ENCODE data around the gene SLC22A13. TPM values are rescaled to one million over a fixed set of nuclear protein-coding genes. Genes with fewer than 3 reads are reported as not detected.
"Not testable (repeated sequence)": the region's sequence is repeated elsewhere in the genome, so short reads cannot be mapped to it uniquely, and the experiment has no call there.

The SLC22A13 gene
- total RNA-seq, 2 experiments from 2014 or later, result 0.58 to 1.0 TPM

- DNase-seq; H3K4me1 Mint-ChIP-seq (ENCODE audit: low read depth); POLR2A ChIA-PET; H3K4me3 Mint-ChIP-seq; H3K27me3 Mint-ChIP-seq (ENCODE audit: low read depth); CTCF ChIA-PET; H3K27ac Mint-ChIP-seq; ATAC-seq: not testable (repeated sequence)
- Mint-ChIP-seq H3K36me3 (ENCODE audit: low read depth) (peaks cover 51% of the 10 kb centered on the region), H3K9me3 (ENCODE audit: insufficient read depth) (peaks cover 12% of the 10 kb centered on the region)
These were observed 22.8 kb upstream of the SLC22A13 start for GRCh38 chr3:38242812-38243211.

DNA sequence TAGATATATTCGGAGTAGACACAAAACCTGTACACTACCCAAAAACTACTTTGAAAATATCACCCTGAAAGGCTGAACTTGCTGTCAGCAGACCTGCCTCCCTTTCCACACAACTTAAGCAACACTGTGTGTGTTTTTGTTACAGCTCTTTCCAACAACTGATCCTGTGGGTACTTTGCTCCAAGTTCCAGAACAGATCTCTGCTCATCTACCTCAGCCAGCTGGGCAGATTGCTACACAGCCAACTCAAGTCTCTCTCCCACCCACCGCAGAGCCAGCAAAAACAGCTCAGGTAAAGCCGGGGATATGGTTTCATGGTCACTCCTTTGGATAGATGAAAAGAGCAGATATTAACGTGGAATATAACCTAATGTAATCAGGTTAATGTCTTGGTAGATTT lies 19.7 kb upstream of the SLC22A13 start:
- Mint-ChIP-seq H3K4me3 (no peak overlapping the region), H3K4me1 (ENCODE audit: low read depth) (peaks cover 8% of the 10 kb centered on the region), H3K36me3 (ENCODE audit: low read depth) (peaks cover 39% of the 10 kb centered on the region), H3K9me3 (ENCODE audit: insufficient read depth) (no peaks in the 10 kb centered on the region), H3K27ac (no peak overlapping the region), H3K27me3 (ENCODE audit: low read depth) (no peaks in the 10 kb centered on the region)
- ATAC-seq (no peak), DNase-seq (no peak)
- ChIA-PET CTCF (interaction anchor here (1.1 to 1.2 kb wide), 2 partner anchors 12 to 129 kb away, joined by 4 to 5 read pairs; no protein-coding TSS in a partner anchor), POLR2A (no interaction called here)

- no peak for ATAC-seq
- ChIA-PET POLR2A (no interaction called here), CTCF (interaction anchor here (0.7 to 1.2 kb wide), 5 partner anchors 24 to 233 kb away, joined by 3 to 4 read pairs (median 3); no protein-coding TSS in a partner anchor)
- Mint-ChIP-seq H3K27me3 (ENCODE audit: low read depth) (no peaks in the 10 kb centered on the region), H3K9me3 (ENCODE audit: insufficient read depth) (no peaks in the 10 kb centered on the region), H3K36me3 (ENCODE audit: low read depth) (peaks cover 50% of the 10 kb centered on the region), H3K27ac (no peak overlapping the region), H3K4me1 (ENCODE audit: low read depth) (peaks cover 7% of the 10 kb centered on the region), H3K4me3 (no peak overlapping the region)
- DNase-seq, result no peak
These were observed 18.1 kb upstream of the SLC22A13 start for GRCh38 chr3:38247366-38248035.

GRCh38 chr3:38250198-38250597 lies 15.4 kb upstream of the SLC22A13 start:
- Mint-ChIP-seq H3K27ac (no peak overlapping the region), H3K4me3 (no peak overlapping the region), H3K9me3 (ENCODE audit: insufficient read depth) (no peaks in the 10 kb centered on the region), H3K27me3 (ENCODE audit: low read depth) (no peaks in the 10 kb centered on the region), H3K36me3 (ENCODE audit: low read depth) (peaks cover 67% of the 10 kb centered on the region), H3K4me1 (ENCODE audit: low read depth) (peaks cover 13% of the 10 kb centered on the region)
- POLR2A ChIA-PET, result no interaction called here
- no peak for DNase-seq
- ATAC-seq, result no peak
- CTCF ChIA-PET, result no interaction called here

DNA sequence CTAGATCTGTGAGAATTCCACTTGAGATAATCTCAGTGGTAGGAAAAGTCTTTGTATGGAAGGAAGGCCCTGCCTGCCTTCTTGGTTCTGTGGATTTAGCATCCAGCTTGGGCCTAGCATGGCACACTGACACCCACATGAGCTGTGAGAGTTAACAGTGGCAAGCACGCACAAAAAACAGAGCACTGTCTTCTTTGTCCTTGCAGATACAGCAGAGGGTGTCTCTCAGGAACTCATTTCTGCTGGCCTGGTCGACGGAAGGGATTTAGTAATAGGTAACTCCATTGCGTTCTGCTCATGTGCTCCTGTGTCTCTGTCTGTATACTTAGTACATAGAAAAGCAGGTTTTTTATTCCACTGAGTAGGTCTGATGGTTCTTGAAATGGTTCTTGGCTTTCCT lies 14.4 kb upstream of the SLC22A13 start:
- CTCF ChIA-PET, result no interaction called here
- peaks cover 13% of the 10 kb centered on the region for H3K4me1 Mint-ChIP-seq (ENCODE audit: low read depth)

GRCh38 chr3:38253704-38254103 lies 11.9 kb upstream of the SLC22A13 start:
- Mint-ChIP-seq H3K27me3 (ENCODE audit: low read depth) (no peaks in the 10 kb centered on the region), H3K4me3 (no peak overlapping the region), H3K27ac (no peak overlapping the region), H3K4me1 (ENCODE audit: low read depth) (peaks cover 15% of the 10 kb centered on the region), H3K9me3 (ENCODE audit: insufficient read depth) (no peaks in the 10 kb centered on the region), H3K36me3 (ENCODE audit: low read depth) (peaks cover 65% of the 10 kb centered on the region)
- CTCF ChIA-PET, result no interaction called here
- POLR2A ChIA-PET, result no interaction called here
- no peak for DNase-seq
- ATAC-seq, result no peak

More for the DNA sequence above, 14.4 kb upstream of the SLC22A13 start:
- POLR2A ChIA-PET, result no interaction called here
- peaks cover 72% of the 10 kb centered on the region for H3K36me3 Mint-ChIP-seq (ENCODE audit: low read depth)
- H3K27me3 Mint-ChIP-seq (ENCODE audit: low read depth), result no peaks in the 10 kb centered on the region
- H3K27ac Mint-ChIP-seq, result no peak overlapping the region
- DNase-seq (no peak), ATAC-seq (no peak)
- H3K4me3 Mint-ChIP-seq, result no peak overlapping the region
- no peaks in the 10 kb centered on the region for H3K9me3 Mint-ChIP-seq (ENCODE audit: insufficient read depth)

GRCh38 chr3:38254872-38255271 lies 10.7 kb upstream of the SLC22A13 start:
- CTCF ChIA-PET, result no interaction called here
- peaks cover 62% of the 10 kb centered on the region for H3K36me3 Mint-ChIP-seq (ENCODE audit: low read depth)

DNA sequence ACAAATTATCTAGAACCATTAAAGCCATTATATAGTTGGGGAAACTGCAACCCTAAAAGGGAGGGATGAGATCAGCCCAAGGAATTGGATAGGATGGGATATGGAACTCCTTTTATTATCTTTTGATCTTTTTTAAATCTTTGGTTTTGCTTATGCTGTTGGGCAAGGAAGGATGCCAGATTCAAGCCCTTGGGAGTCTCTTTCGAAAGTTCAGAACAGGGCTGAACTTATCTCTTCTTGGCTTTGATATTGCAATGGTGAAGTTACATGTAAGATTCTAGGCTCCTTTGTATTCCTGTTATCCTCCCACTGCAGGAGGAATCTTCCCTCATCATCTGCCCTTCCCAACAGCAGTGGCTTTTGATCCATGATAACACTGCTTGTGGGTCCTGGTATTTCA lies 10.0 kb upstream of the SLC22A13 start:
- no peaks in the 10 kb centered on the region for H3K27me3 Mint-ChIP-seq (ENCODE audit: low read depth)
- ATAC-seq (no peak), DNase-seq (no peak)
- ChIA-PET CTCF (no interaction called here), POLR2A (no interaction called here)
- peaks cover 28% of the 10 kb centered on the region for H3K4me1 Mint-ChIP-seq (ENCODE audit: low read depth)
- H3K9me3 Mint-ChIP-seq (ENCODE audit: insufficient read depth), result no peaks in the 10 kb centered on the region
- H3K4me3 Mint-ChIP-seq, result no peak overlapping the region
- H3K27ac Mint-ChIP-seq, result no peak overlapping the region
- peaks cover 63% of the 10 kb centered on the region for H3K36me3 Mint-ChIP-seq (ENCODE audit: low read depth)

More at GRCh38 chr3:38254872-38255271, 10.7 kb upstream of the SLC22A13 start:
- Mint-ChIP-seq H3K9me3 (ENCODE audit: insufficient read depth) (no peaks in the 10 kb centered on the region), H3K27me3 (ENCODE audit: low read depth) (no peaks in the 10 kb centered on the region), H3K4me3 (no peak overlapping the region), H3K4me1 (ENCODE audit: low read depth) (peaks cover 20% of the 10 kb centered on the region), H3K27ac (no peak overlapping the region)
- DNase-seq, result no peak
- no peak for ATAC-seq
- POLR2A ChIA-PET, result no interaction called here

DNA sequence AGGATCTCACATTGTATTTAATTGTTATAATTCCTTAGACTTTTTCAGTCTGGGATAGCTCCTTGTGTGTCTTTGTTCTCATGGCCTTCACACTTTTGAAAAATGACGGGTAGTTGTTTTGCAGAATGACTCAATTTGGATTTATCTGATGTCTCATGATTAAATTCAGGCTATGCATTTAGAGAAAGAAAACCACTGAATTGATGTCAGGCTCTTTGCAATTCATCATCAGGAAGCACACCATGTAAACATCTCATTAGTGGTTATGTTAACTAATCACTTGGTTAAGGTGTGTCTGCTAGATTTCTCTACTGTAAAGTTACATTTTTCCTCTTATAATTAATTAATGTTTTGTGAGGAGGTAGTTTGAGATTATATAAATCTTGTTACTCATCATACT lies 8.0 kb upstream of the SLC22A13 start:
- ATAC-seq (no peak), DNase-seq (no peak)
- CTCF ChIA-PET, result no interaction called here
- Mint-ChIP-seq H3K9me3 (ENCODE audit: insufficient read depth) (no peaks in the 10 kb centered on the region), H3K27me3 (ENCODE audit: low read depth) (no peaks in the 10 kb centered on the region), H3K4me3 (no peak overlapping the region), H3K4me1 (ENCODE audit: low read depth) (peaks cover 29% of the 10 kb centered on the region), H3K36me3 (ENCODE audit: low read depth) (peaks cover 51% of the 10 kb centered on the region), H3K27ac (no peak overlapping the region)
- POLR2A ChIA-PET, result no interaction called here

DNA sequence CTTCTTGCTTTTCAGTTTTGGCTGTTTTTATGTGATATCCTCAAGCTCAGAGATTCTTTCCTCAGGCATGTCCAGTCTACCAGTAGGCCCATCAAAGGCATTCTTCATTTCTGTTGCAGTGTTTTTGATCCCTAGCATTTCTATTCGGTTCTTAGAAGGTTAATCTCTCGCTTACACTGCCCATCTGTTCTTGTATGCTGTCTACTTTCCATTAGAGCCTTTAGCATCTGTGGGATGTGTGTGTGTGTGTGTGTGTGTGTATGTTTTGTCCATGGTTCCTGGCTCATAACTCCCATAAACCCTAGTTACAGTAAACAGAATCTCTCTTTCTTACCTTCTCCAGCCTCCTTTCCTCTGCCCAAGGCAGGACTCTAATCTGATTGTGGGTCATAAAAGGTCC lies 5.1 kb upstream of the SLC22A13 start:
- POLR2A ChIA-PET, result no interaction called here
- Mint-ChIP-seq H3K9me3 (ENCODE audit: insufficient read depth) (no peaks in the 10 kb centered on the region), H3K36me3 (ENCODE audit: low read depth) (peaks cover 25% of the 10 kb centered on the region), H3K4me1 (ENCODE audit: low read depth) (peaks cover 29% of the 10 kb centered on the region), H3K4me3 (no peak overlapping the region), H3K27me3 (ENCODE audit: low read depth) (no peaks in the 10 kb centered on the region), H3K27ac (no peak overlapping the region)
- DNase-seq (no peak), ATAC-seq (no peak)
- CTCF ChIA-PET, result no interaction called here

GRCh38 chr3:38264353-38264771 lies 1.2 kb upstream of the SLC22A13 start:
- DNase-seq, result no peak
- Mint-ChIP-seq H3K4me1 (ENCODE audit: low read depth) (peaks cover 37% of the 10 kb centered on the region), H3K4me3 (no peak overlapping the region), H3K27me3 (ENCODE audit: low read depth) (no peaks in the 10 kb centered on the region), H3K27ac (no peak overlapping the region), H3K36me3 (ENCODE audit: low read depth) (peaks cover 7% of the 10 kb centered on the region), H3K9me3 (ENCODE audit: insufficient read depth) (no peaks in the 10 kb centered on the region)
- ChIA-PET POLR2A (no interaction called here), CTCF (no interaction called here)
- no peak for ATAC-seq

DNA sequence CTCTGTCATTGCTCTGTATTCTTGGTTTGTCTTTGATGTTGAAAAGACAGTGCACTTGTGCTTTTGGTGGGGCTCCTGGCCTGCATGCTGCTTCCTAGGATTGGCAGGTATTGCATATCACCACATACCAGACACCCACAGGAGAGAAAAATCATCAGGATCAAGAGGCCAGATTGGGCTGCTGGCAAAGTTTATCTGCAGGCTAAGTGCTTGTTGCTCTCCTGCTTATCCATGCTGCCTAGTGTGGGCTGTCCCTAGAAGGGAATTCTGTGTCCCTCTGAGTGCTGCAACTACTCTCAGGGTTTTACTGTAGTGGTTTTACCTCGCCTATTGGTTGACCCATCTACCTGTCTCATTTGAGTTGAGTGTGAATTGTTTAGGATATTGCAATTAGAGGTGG lies 833 bp upstream of the SLC22A13 start:
- POLR2A ChIA-PET, result no interaction called here
- Mint-ChIP-seq H3K36me3 (ENCODE audit: low read depth) (peaks cover 4% of the 10 kb centered on the region), H3K4me1 (ENCODE audit: low read depth) (peaks cover 33% of the 10 kb centered on the region), H3K27me3 (ENCODE audit: low read depth) (no peaks in the 10 kb centered on the region), H3K27ac (no peak overlapping the region), H3K9me3 (ENCODE audit: insufficient read depth) (no peaks in the 10 kb centered on the region), H3K4me3 (no peak overlapping the region)
- CTCF ChIA-PET, result no interaction called here
- no peak for ATAC-seq
- no peak for DNase-seq

- peaks cover 2% of the 10 kb centered on the region for H3K36me3 Mint-ChIP-seq (ENCODE audit: low read depth)
- no peak overlapping the region for H3K27ac Mint-ChIP-seq
- no peaks in the 10 kb centered on the region for H3K9me3 Mint-ChIP-seq (ENCODE audit: insufficient read depth)
- DNase-seq (no peak), ATAC-seq (no peak)
- CTCF ChIA-PET, result interaction anchor here (0.7 to 1.0 kb wide), 2 partner anchors 80 to 214 kb away, joined by 3 read pairs; partner anchors contain the start of gene XYLB
- H3K4me1 Mint-ChIP-seq (ENCODE audit: low read depth), result peaks cover 23% of the 10 kb centered on the region
- H3K4me3 Mint-ChIP-seq, result no peak overlapping the region
- POLR2A ChIA-PET, result no interaction called here
- no peaks in the 10 kb centered on the region for H3K27me3 Mint-ChIP-seq (ENCODE audit: low read depth)
These were observed 1.2 kb downstream of the SLC22A13 start for GRCh38 chr3:38266810-38267209.

All from activated CD8-positive, alpha-beta T cell treated with anti-CD3 and anti-CD28 coated beads, Interleukin-2, amount 10 ng/mL, durations not matched to agents 7 days and 5 days (primary cell).